ENCODE results near the gene CHKB.
A peak's percentile ranks its signal among the peaks of the same experiment; 100 is the strongest.
"Not testable (repeated sequence)": the region's sequence is repeated elsewhere in the genome, so short reads cannot be mapped to it uniquely, and the experiment has no call there.

CHKB gene

GRCh38 chr22:50537765-50538164 lies 44.9 kb downstream of the CHKB start:
- TF ChIP-seq POLR2A (IDR thresholded peaks at IDR 0.05; ENCODE audit: extremely low read depth, insufficient read length) = no peak
- no peak for TF ChIP-seq CTCF (IDR thresholded peaks at IDR 0.05; ENCODE audit: low read depth, low read length)
- no peak for TF ChIP-seq MYC (IDR thresholded peaks at IDR 0.05; ENCODE audit: low read depth, low read length)
- no peak for TF ChIP-seq MAX (IDR thresholded peaks at IDR 0.05; ENCODE audit: low read depth, low read length)
- DNase-seq (ENCODE audit: low read depth) = no peak
- H3K4me3 ChIP-seq (ENCODE audit: low read depth, low read length) = no peak overlapping the region

- H3K4me3 ChIP-seq (ENCODE audit: low read depth, low read length) = no peak overlapping the region
- no peak for DNase-seq (ENCODE audit: low read depth)
- TF ChIP-seq MYC (IDR thresholded peaks at IDR 0.05; ENCODE audit: low read depth, low read length) (no peak), POLR2A (IDR thresholded peaks at IDR 0.05; ENCODE audit: extremely low read depth, insufficient read length) (no peak), CTCF (IDR thresholded peaks at IDR 0.05; ENCODE audit: low read depth, low read length) (no peak), MAX (IDR thresholded peaks at IDR 0.05; ENCODE audit: low read depth, low read length) (no peak)
Measured at GRCh38 chr22:50536226-50536625, 46.4 kb downstream of the CHKB start.

- no peak for DNase-seq (ENCODE audit: low read depth)
- no peak overlapping the region for H3K4me3 ChIP-seq (ENCODE audit: low read depth, low read length)
- TF ChIP-seq CTCF (IDR thresholded peaks at IDR 0.05; ENCODE audit: low read depth, low read length) (no peak), MYC (IDR thresholded peaks at IDR 0.05; ENCODE audit: low read depth, low read length) (no peak), POLR2A (IDR thresholded peaks at IDR 0.05; ENCODE audit: extremely low read depth, insufficient read length) (no peak), MAX (IDR thresholded peaks at IDR 0.05; ENCODE audit: low read depth, low read length) (no peak)
Measured at GRCh38 chr22:50535113-50535512, 47.5 kb downstream of the CHKB start.

GRCh38 chr22:50533856-50534711 lies 48.6 kb downstream of the CHKB start:
- not testable (repeated sequence) for H3K4me3 ChIP-seq (ENCODE audit: low read depth, low read length)
- DNase-seq (ENCODE audit: low read depth) = peak; percentile 78

GRCh38 chr22:50532824-50533796 lies 49.5 kb downstream of the CHKB start:
- DNase-seq (ENCODE audit: low read depth) = no peak
- no peak for TF ChIP-seq MAX (IDR thresholded peaks at IDR 0.05; ENCODE audit: low read depth, low read length)
- TF ChIP-seq POLR2A (IDR thresholded peaks at IDR 0.05; ENCODE audit: extremely low read depth, insufficient read length) = no peak
- TF ChIP-seq MYC (IDR thresholded peaks at IDR 0.05; ENCODE audit: low read depth, low read length) = no peak
- TF ChIP-seq CTCF (IDR thresholded peaks at IDR 0.05; ENCODE audit: low read depth, low read length) = no peak
- no peak overlapping the region for H3K4me3 ChIP-seq (ENCODE audit: low read depth, low read length)

All from NB4 (cell line).